Measurements from ENCODE around the gene FOXP1.

Gene FOXP1

DNA sequence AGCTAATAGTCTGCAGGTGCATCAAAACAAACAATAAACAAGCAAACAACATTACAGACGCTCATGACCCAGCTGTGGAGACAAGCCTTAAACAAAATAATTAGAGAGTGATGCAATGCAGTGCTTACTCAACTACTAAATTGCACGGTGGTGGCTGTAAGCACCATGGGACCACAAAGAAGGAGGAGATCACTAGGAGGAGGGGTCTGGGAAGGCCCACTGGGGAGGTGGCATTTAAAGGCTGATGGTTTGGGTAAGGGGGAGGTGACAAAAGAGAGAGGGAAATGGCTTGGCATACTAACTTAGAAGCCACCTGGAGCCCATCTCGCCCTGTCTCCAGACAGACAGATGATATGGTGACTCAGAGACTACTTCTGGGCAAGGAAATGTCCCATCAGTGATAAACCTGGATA, 516.7 kb downstream of the FOXP1 start:
- H3K27ac Mint-ChIP-seq = no peak overlapping the region
- H3K36me3 Mint-ChIP-seq (ENCODE audit: insufficient read depth) = peaks cover 14% of the 10 kb centered on the region
- H3K4me1 Mint-ChIP-seq (ENCODE audit: low read depth in 2 of 2) = peaks cover 29 to 45% of the 10 kb centered on the region in 2 donors
- no peaks in the 10 kb centered on the region for H3K27me3 Mint-ChIP-seq
- H3K9me3 Mint-ChIP-seq = no peaks in the 10 kb centered on the region
- DNase-seq (no peak), ATAC-seq (replicated peaks) (no peak)
- no peak overlapping the region for H3K4me3 Mint-ChIP-seq

DNA sequence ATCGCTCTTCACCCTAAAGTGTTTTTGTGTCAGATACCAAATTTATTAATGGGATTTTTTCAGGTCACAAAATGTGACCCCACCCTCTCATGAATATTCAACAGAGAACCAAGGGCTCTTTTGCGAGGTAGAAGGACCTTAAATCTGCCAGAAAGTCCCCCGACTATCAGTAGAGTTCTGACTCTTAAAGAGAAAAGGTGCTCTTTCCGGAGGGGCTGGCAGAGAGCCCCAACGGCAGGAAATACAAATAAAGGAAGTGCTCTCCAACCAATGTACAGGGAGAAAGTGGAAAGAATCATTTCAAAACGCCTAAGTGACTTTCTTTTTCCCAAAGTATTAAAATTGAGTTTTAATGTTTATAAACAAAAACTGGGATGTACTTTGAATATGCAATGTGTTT, 517.2 kb downstream of the FOXP1 start:
- H3K4me3 Mint-ChIP-seq = no peak overlapping the region
- H3K9me3 Mint-ChIP-seq = no peaks in the 10 kb centered on the region
- peaks cover 14% of the 10 kb centered on the region for H3K36me3 Mint-ChIP-seq (ENCODE audit: insufficient read depth)
- H3K27me3 Mint-ChIP-seq = no peaks in the 10 kb centered on the region
- no peak overlapping the region for H3K27ac Mint-ChIP-seq
- ATAC-seq (replicated peaks) (no peak), DNase-seq (no peak)
- peaks cover 31 to 50% of the 10 kb centered on the region in 2 donors for H3K4me1 Mint-ChIP-seq (ENCODE audit: low read depth in 2 of 2)

DNA sequence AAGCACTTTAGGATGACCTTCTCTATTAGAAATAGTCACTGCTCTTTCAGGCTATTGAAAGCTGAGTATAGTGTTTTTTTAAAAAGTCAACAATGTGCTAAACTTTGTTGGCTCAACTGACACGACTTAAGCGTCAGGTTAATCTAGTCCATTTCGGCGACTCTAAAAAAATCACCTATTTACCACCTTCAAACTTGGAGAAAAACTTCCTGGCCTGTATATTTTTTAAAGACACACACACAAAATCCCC, 517.8 kb downstream of the FOXP1 start:
- no peak for ATAC-seq (replicated peaks)
- no peak overlapping the region for H3K4me3 Mint-ChIP-seq
- H3K36me3 Mint-ChIP-seq (ENCODE audit: insufficient read depth) = peaks cover 14% of the 10 kb centered on the region
- H3K27ac Mint-ChIP-seq = no peak overlapping the region
- H3K27me3 Mint-ChIP-seq = no peaks in the 10 kb centered on the region
- no peaks in the 10 kb centered on the region for H3K9me3 Mint-ChIP-seq
- DNase-seq = no peak
- peaks cover 29 to 57% of the 10 kb centered on the region in 2 donors for H3K4me1 Mint-ChIP-seq (ENCODE audit: low read depth in 2 of 2)

DNA sequence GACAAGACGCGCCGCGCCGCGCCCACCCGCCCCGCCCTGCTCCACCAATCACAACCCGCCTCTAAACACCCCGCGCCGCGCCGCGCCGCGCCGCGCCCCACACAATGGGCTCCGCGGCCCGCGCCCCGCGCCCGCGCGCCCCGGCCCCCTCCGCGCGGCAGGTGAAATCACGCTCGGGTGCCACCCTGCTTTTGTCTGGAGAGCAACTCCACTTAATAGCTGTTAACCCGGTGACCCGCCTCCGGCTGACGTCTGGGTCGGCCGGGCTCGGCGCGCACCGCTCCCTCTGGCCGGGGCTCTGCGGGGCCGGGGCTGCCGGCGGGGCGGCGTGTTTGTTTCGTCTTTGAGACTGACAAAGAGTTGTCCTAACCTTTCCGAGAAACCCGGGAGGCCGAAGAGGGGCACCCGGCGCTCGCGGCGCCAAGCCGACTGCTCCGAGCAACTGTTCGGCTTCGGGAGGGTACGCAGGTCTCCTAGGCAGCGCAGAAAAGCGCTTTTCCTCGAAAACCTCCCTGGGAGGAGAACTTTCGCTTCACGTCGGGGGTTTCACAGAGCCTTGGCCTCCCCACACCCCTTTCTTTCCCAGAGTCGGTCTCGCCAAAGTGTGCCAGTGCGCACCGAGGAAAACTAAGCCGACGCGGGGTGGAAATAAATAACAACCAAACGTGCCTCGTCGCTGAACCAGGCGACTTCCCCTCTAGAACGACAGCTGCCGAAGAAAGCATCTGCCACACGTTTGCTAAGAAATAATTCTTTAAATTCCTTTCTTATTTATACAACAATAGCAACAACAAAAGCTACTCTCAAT, 518.4 kb downstream of the FOXP1 start:
- no peak overlapping the region for H3K27ac Mint-ChIP-seq
- peak; percentile 50 for ATAC-seq (replicated peaks)
- no peaks in the 10 kb centered on the region for H3K27me3 Mint-ChIP-seq
- no peaks in the 10 kb centered on the region for H3K9me3 Mint-ChIP-seq
- peak; percentile 55 to 63 (median 58) for DNase-seq
- H3K4me3 Mint-ChIP-seq = no peak overlapping the region
- peaks cover 14% of the 10 kb centered on the region for H3K36me3 Mint-ChIP-seq (ENCODE audit: insufficient read depth)
- peaks cover 32 to 62% of the 10 kb centered on the region in 2 donors for H3K4me1 Mint-ChIP-seq (ENCODE audit: low read depth in 2 of 2)

DNA sequence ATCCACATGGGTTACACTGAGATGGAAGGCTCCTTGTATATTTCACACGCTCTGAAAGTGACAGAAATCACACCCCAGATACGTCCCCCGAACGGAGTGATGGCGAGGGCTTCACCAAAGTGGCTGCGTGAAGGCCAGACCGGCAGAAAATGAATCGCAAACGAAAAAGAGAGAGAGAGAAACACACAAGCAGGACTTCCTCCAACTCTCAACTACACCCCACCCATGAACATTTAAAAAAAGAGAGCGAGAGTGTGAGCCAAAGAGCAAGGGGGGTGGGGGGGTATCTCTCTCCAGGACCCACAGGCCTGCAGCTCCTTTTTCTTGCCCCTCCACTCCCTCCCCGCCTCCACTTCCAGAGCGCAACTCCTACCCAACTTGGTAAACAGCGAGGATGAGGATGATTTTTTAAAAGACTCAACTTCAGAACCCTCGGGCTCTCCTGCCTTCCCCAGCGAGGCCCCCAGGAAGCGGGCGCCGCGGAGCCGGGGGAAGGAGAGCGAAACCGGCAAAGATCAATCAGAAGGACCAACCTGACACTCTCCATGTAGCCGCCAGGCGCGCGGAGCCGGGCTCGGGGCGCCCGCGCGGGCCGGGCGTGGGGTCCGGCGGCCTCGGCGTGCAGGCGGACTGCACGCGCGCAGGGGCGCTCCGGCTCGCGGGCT, 519.1 kb downstream of the FOXP1 start:
- no peaks in the 10 kb centered on the region for H3K27me3 Mint-ChIP-seq
- H3K27ac Mint-ChIP-seq = no peak overlapping the region

DNA sequence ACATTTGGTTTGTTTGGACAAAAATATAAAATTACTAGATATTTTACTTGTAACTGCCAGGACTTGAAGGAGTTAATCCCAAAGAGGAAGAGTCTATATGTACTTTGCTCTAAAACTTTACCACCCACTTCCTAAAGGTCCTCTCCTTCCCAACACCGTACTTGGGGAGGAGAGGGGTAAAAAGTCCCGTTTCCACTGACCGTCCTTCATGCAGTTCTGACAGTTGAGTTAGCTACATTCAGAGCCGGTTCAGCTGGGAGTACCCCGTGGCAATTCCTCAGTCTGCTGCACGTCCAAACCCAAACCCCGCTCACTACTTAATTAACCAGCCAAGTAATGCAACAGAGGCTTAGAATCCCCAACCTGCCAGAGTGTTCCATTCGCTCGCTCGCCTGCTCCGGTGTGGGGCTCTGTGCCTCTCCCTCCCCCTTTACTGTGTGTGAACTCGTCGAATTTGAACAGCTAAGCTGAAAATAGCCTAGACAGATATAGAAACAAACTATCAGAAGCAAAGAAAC, 519.7 kb downstream of the FOXP1 start:
- Mint-ChIP-seq H3K27me3 (no peaks in the 10 kb centered on the region), H3K9me3 (no peaks in the 10 kb centered on the region), H3K36me3 (ENCODE audit: insufficient read depth) (peaks cover 11% of the 10 kb centered on the region), H3K27ac (no peak overlapping the region), H3K4me1 (ENCODE audit: low read depth in 2 of 2) (peaks cover 28 to 65% of the 10 kb centered on the region in 2 donors), H3K4me3 (no peak overlapping the region)
- DNase-seq (no peak), ATAC-seq (replicated peaks) (peak; percentile 23)

More for the DNA sequence above, 519.1 kb downstream of the FOXP1 start:
- H3K4me1 Mint-ChIP-seq (ENCODE audit: low read depth in 2 of 2) = peaks cover 28 to 62% of the 10 kb centered on the region in 2 donors
- no peak overlapping the region for H3K4me3 Mint-ChIP-seq
- ATAC-seq (replicated peaks) = peak; percentile 54
- H3K9me3 Mint-ChIP-seq = no peaks in the 10 kb centered on the region
- peak; percentile 58 to 74 (median 62) for DNase-seq
- peaks cover 11% of the 10 kb centered on the region for H3K36me3 Mint-ChIP-seq (ENCODE audit: insufficient read depth)

DNA sequence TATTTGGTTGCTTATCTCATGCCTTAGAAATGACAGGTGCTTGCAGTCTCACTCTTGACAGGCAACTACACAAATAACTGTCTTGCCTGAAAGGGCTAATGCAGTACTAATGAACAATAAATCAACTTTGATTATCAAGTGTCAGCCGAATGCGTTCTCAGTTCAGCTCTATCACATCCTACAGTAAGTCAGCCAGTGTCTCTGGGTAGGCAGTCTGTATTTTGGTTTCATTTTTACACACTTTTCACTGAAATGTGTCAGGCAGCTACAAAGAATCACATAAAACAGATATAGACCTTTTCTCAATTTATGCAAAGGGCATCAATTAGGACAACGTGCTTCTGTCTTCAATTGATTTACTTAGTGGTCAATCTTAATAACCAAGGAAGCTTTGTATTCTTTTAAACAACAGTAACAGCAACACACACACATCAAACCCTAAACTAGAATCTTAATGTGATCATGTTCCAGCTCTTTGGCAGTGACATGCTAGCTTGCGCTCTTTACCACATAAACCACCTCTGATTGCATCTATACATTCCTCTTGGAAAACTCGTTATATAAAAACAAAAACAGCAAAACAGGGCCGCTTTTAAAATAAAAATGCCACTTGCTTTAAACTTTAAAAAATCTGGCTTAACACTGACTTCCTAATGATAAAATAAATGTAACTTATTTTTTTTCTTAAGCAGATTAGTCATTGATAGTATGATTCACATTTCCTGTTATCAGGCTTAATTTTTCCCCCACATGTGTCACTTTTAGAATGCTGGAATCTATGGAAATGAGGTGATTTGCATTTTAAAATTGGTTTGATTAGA, 520.4 kb downstream of the FOXP1 start:
- ATAC-seq (replicated peaks) = peak; percentile 19
- Mint-ChIP-seq H3K36me3 (ENCODE audit: insufficient read depth) (peaks cover 11% of the 10 kb centered on the region), H3K4me1 (ENCODE audit: low read depth in 2 of 2) (peaks cover 28 to 66% of the 10 kb centered on the region in 2 donors), H3K9me3 (no peaks in the 10 kb centered on the region), H3K4me3 (no peak overlapping the region), H3K27ac (no peak overlapping the region), H3K27me3 (no peaks in the 10 kb centered on the region)
- DNase-seq = no peak

DNA sequence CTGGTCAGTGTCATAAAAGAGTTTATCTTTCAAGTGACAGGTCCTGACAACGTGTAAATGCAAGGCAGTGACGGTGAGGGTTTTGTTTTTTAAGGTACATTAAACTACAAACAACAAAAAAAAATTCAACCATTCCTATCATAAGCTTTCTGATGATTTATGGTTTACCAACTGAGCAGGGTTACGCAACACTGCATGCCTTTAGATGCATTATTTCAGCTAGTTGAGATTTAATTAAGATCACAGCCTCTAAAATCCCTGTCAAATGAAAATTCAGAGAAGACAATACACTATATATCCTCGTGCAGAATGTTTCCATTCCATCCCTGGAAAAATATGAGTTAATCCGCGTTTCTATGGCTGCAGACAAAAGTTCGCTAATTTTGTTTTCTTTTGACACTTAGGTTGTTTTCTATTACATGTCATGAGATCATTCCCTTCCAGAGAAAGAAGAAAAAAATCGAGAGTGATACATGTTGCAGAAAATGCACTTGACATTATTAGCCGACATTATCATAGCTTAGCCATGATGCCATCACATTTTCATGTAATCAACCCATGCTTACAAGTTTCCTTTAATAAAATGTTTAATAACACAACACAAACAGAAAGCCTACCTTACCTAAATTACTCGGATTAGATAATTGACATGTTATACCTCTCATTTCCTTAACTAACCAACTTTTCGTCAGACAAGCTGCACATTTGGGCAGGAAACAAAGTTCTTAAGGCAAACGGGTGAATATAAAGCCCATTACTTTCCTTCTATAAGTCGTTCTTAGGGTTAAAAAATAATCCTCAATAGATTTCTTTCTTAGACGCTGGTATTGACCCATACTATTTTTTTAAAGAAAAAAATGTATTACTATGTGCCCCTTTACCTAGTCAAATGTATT, 521.2 kb downstream of the FOXP1 start:
- H3K27me3 Mint-ChIP-seq = no peaks in the 10 kb centered on the region
- no peak overlapping the region for H3K4me3 Mint-ChIP-seq
- DNase-seq (no peak), ATAC-seq (replicated peaks) (no peak)
- H3K36me3 Mint-ChIP-seq (ENCODE audit: insufficient read depth) = peaks cover 11% of the 10 kb centered on the region
- peaks cover 31 to 68% of the 10 kb centered on the region in 2 donors for H3K4me1 Mint-ChIP-seq (ENCODE audit: low read depth in 2 of 2)
- H3K9me3 Mint-ChIP-seq = no peaks in the 10 kb centered on the region
- H3K27ac Mint-ChIP-seq = no peak overlapping the region

DNA sequence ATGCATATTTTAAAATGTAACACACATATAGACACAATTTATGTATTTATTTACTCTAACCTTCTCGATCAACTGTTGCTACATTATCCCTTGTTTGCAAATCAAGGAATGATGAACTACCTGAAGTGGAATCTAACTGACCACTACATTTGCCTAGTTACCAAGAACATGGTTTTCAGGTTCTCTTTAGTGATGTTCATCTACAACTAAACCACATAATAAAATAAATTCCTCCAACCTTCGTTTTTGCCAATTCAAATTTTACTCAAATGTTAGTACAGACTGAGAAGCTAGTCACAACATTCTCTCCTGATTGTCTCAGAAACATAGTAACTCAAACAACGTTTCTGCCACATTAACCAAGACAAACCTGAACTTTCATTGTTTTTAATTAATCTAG, 521.9 kb downstream of the FOXP1 start:
- no peak overlapping the region for H3K27ac Mint-ChIP-seq
- H3K27me3 Mint-ChIP-seq = no peaks in the 10 kb centered on the region
- H3K9me3 Mint-ChIP-seq = no peaks in the 10 kb centered on the region
- no peak overlapping the region for H3K4me3 Mint-ChIP-seq
- DNase-seq (no peak), ATAC-seq (replicated peaks) (no peak)
- H3K4me1 Mint-ChIP-seq (ENCODE audit: low read depth in 2 of 2) = peaks cover 27 to 70% of the 10 kb centered on the region in 2 donors
- H3K36me3 Mint-ChIP-seq (ENCODE audit: insufficient read depth) = peaks cover 11% of the 10 kb centered on the region

DNA sequence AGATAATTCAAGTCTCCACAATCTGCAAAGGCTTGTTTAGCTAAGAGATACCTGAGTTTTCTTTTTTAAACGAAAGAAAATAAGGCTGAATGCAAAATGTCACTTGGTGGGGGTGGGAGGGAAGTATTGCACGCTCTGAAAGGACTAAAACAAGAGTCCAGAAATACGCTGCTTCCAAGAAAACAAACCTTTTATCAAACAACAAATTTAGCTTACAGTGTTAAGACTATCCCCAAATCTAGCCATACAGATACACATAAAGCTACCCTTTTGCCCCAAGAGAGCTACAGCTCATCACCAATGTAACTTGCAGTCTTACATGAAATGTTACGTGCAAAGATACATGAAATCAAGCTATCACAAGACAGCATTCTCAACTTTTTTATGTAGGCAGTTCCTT, 522.5 kb downstream of the FOXP1 start:
- H3K27ac Mint-ChIP-seq = no peak overlapping the region
- no peak overlapping the region for H3K4me3 Mint-ChIP-seq
- peaks cover 6% of the 10 kb centered on the region for H3K36me3 Mint-ChIP-seq (ENCODE audit: insufficient read depth)
- no peak for DNase-seq
- H3K9me3 Mint-ChIP-seq = no peaks in the 10 kb centered on the region
- no peak for ATAC-seq (replicated peaks)
- H3K27me3 Mint-ChIP-seq = no peaks in the 10 kb centered on the region
- H3K4me1 Mint-ChIP-seq (ENCODE audit: low read depth in 2 of 2) = peaks cover 22 to 69% of the 10 kb centered on the region in 2 donors

DNA sequence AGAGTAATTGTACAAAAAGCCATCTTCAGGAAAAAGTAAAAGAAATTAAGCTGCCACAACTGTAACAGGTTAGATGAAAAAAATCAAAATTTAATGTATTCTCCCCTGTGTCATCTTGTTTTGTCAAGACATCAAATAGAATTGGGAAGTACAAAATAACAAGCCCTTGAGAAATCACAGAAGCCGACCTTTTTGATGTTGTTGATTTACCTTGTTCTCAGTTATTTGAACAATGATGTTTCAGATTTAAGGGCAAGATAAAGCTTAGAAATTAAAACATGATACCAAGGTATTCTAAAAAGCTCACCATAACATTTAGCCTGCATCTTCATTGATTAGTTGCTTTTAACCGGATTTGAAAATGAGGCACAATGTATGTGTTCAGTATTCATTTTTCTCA, 523.0 kb downstream of the FOXP1 start:
- Mint-ChIP-seq H3K36me3 (ENCODE audit: insufficient read depth) (peaks cover 5% of the 10 kb centered on the region), H3K4me1 (ENCODE audit: low read depth in 2 of 2) (peaks cover 21 to 69% of the 10 kb centered on the region in 2 donors), H3K27ac (peak overlapping the region in 1 of 2 donors; percentile 44), H3K4me3 (no peak overlapping the region), H3K9me3 (no peaks in the 10 kb centered on the region), H3K27me3 (no peaks in the 10 kb centered on the region)
- no peak for DNase-seq
- no peak for ATAC-seq (replicated peaks)

DNA sequence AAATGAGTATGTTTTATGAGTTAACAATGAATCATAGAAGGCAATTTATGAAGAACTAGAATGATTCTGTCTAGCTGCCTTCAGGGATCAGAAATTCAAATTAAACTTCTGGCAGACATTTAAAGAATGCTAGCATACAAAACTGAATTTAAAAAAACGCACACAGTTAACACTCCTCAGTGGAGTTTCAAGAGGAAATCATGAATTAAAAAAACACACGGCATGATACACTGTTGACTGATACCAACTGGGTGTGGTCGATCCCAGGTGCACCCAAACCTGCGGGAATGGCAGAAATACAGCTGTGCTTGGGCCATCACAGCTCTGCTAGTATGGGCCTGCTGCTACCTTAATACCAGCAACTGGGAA, 526.0 kb downstream of the FOXP1 start:
- H3K27me3 Mint-ChIP-seq = no peaks in the 10 kb centered on the region
- no peak for ATAC-seq (replicated peaks)
- H3K9me3 Mint-ChIP-seq = no peaks in the 10 kb centered on the region
- peak overlapping the region; percentile 32 to 83 for H3K27ac Mint-ChIP-seq
- peaks cover 38 to 95% of the 10 kb centered on the region in 2 donors for H3K4me1 Mint-ChIP-seq (ENCODE audit: low read depth in 2 of 2)
- peak overlapping the region; percentile 25 to 57 for H3K4me3 Mint-ChIP-seq
- peaks cover 15% of the 10 kb centered on the region for H3K36me3 Mint-ChIP-seq (ENCODE audit: insufficient read depth)
- DNase-seq = no peak

DNA sequence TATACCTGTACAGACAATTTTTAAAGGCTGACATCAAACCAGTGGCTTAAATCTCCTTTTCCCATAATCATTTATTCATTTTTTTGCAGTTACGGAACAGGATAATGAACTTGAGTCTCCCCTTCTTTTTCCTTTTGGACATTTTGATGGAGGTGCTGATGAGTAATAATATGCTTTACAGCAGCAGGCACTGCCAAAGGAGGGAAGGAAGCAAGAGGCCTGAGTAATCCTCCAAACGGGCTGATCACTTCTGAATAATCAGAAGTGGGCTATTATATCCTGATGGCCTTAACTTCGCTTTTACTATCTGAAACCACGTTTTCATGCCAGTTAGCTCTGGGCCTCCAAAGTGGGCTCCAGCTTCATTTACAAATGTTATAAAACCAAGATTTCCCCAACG, 527.2 kb downstream of the FOXP1 start:
- Mint-ChIP-seq H3K36me3 (ENCODE audit: insufficient read depth) (peaks cover 26% of the 10 kb centered on the region), H3K4me3 (no peak overlapping the region), H3K4me1 (ENCODE audit: low read depth in 2 of 2) (peaks cover 34 to 94% of the 10 kb centered on the region in 2 donors), H3K27me3 (no peaks in the 10 kb centered on the region), H3K27ac (no peak overlapping the region), H3K9me3 (no peaks in the 10 kb centered on the region)
- DNase-seq (no peak), ATAC-seq (replicated peaks) (no peak)
